Right lobe of liver (tissue), 4 donors: Measurements from ENCODE around the gene ZCCHC17.

Experiments used
- CTCF ChIP-seq, 4 donors: fragments of 200-600 bp in 3 of 4; fragments of 450-650 bp in 1 of 4; IDR thresholded peaks; one replicate each; pipeline versions ENCODE4 v1.5.1 to v1.8.0; 2016 to 2022; ENCODE audit warnings: antibody characterized with exemption in 4 of 4, mild to moderate bottlenecking in 2 of 4
- POLR2A ChIP-seq: fragments of 450-650 bp; IDR thresholded peaks from one replicate; pipeline ENCODE4 v1.6.1; 2017; ENCODE audit warnings: antibody characterized with exemption, mild to moderate bottlenecking
- donor health status: DM: no; HTN: no; CAD: no.
- donor health status: DM: no; HTN: no; CAD: no.
- donor health status: DM: no; HTN: yes; CAD: no.

GRCh38 chr1:31372751-31373055 is 75.9 kb downstream of the ZCCHC17 start:
- TF ChIP-seq POLR2A (no peak), CTCF (IDR thresholded peaks at IDR 0.05) (no peak)
